Mammary epithelial cell (primary cell): Measurements from ENCODE around the gene MATR3.

Source experiments
- EZH2 ChIP-seq: IDR thresholded peaks from 2 replicates; pipeline ENCODE4 v1.6.1; 2012; ENCODE audit warnings: low read length, inconsistent platforms, borderline replicate concordance
- TF ChIP-seq, protein P1 (sequence below), 2 donors: IDR thresholded peaks in 1 of 2; conservative IDR thresholded peaks in 1 of 2; 2 replicates each; pipeline ENCODE4 v1.5.1; 2011 to 2012; ENCODE audit warnings: inconsistent platforms in 2 of 2, low read length in 2 of 2, mild to moderate bottlenecking in 2 of 2, control low read depth in 1 of 2, low read depth in 1 of 2; ENCODE audit not compliant: insufficient read depth in 1 of 2; ENCODE audit errors: extremely low read depth in 1 of 2

DNA sequence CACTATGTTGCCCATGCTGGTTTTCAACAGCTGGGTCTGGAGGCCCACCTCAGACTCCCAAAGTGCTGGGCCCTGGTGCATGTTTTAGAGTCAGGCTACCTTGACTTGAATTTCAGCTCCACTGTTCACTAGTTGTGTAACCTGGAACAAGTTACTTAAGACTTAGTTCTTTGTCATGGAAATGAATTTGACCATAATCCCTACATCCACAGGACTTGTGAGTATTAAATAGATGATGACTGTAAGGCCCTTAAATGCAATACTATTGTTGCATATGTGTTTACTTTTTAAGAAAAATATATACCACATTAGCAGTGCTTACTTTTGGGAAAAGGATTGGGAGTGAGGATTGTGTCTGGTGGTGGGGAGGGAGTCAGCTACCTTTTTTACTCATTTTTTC lies 64.5 kb downstream of the MATR3 start:
- TF ChIP-seq, protein P1, sequence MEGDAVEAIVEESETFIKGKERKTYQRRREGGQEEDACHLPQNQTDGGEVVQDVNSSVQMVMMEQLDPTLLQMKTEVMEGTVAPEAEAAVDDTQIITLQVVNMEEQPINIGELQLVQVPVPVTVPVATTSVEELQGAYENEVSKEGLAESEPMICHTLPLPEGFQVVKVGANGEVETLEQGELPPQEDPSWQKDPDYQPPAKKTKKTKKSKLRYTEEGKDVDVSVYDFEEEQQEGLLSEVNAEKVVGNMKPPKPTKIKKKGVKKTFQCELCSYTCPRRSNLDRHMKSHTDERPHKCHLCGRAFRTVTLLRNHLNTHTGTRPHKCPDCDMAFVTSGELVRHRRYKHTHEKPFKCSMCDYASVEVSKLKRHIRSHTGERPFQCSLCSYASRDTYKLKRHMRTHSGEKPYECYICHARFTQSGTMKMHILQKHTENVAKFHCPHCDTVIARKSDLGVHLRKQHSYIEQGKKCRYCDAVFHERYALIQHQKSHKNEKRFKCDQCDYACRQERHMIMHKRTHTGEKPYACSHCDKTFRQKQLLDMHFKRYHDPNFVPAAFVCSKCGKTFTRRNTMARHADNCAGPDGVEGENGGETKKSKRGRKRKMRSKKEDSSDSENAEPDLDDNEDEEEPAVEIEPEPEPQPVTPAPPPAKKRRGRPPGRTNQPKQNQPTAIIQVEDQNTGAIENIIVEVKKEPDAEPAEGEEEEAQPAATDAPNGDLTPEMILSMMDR (conservative IDR thresholded peaks at IDR 0.05 in 1 of 2, IDR thresholded peaks at IDR 0.05 in 1 of 2; ENCODE audit: extremely low read depth in 1 of 2, insufficient read depth in 1 of 2, low read depth in 1 of 2, low read length in 2 of 2) = no peak
- no peak for TF ChIP-seq EZH2
